GM21528 (cell line): ENCODE results near the gene FASTK.
"Not testable (repeated sequence)": the region's sequence is repeated elsewhere in the genome, so short reads cannot be mapped to it uniquely, and the experiment has no call there.

Experiments used
- ATAC-seq: cut with Tn5 transposase; IDR thresholded peaks from one replicate; pipeline ENCODE4 v1.9.1; 2021; ENCODE audit warnings: mild to moderate bottlenecking, moderate library complexity; ENCODE audit not compliant: unreplicated experiment, low FRiP score

FASTK gene

DNA sequence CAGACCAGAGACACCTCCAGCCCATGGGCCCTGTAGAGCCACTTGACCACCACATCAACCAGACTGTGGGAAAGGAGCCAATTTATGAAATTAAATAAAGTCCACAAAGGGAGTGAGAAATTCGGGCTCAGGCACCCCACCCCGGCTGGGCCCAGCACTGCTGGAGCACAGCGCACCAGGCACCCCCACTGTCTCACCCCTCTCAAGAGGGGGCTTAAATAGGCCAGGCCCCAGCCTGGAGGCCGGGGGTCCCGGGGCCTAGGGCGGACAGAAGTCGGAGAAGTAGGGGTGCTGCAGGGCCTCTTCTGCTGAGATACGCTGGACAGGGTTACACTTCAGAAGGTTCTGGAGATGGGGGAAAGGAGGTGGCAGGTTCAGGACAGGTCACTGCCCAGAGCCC lies 26.9 kb downstream of the FASTK start:
- ATAC-seq, result no peak

GRCh38 chr7:151053096-151053495 lies 27.5 kb downstream of the FASTK start:
- no peak for ATAC-seq

GRCh38 chr7:151051108-151051507 lies 29.5 kb downstream of the FASTK start:
- no peak for ATAC-seq

GRCh38 chr7:151048911-151049463 lies 31.6 kb downstream of the FASTK start:
- ATAC-seq, result no peak

DNA sequence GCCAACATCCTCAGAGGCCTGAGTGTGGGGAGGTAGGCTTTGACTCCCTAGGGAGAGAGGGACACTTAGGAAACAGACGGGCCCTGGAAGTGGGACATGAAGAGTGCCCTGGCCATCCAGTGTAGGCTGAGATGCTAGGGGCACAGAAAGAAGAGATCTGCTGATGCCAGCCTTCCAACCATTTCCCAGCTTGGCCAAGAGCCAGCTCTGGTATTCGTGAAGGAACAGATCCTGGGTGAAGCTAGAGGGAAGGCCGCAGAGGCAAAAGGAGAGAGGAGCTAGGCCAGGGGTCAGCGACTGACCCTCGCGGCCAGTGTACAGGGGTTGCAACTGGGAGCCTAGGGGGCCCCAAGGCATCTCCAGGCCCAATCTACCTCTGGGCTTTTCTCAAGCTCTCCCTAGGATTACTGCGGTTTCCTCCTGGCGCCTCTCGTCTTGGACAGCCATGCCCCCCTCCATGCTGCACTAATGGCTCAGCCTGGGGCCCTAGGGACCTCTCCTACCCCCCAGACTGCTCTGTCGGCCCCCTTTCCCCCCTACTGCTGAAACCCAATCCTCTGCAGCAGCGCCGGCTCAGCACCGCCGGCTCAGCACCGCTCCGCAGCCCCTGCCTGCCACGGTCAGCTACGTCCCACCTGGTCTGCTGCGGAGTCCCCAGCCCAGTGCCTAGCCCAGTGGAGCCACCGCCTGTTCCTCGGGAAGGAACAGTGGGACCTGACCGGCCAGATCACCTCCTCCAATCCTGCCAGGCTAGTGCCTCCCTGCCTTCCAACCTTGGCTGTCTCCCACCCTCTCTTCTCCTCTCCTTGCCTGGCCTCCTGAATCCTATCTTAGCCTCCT lies 32.4 kb downstream of the FASTK start, which contains the start of gene ASIC3:
Gene ASIC3 (plus strand): TSS at position 556 of the 840 bp plus-strand sequence. CDS start 355 bp downstream, outside the sequence.
- ATAC-seq, result no peak

DNA sequence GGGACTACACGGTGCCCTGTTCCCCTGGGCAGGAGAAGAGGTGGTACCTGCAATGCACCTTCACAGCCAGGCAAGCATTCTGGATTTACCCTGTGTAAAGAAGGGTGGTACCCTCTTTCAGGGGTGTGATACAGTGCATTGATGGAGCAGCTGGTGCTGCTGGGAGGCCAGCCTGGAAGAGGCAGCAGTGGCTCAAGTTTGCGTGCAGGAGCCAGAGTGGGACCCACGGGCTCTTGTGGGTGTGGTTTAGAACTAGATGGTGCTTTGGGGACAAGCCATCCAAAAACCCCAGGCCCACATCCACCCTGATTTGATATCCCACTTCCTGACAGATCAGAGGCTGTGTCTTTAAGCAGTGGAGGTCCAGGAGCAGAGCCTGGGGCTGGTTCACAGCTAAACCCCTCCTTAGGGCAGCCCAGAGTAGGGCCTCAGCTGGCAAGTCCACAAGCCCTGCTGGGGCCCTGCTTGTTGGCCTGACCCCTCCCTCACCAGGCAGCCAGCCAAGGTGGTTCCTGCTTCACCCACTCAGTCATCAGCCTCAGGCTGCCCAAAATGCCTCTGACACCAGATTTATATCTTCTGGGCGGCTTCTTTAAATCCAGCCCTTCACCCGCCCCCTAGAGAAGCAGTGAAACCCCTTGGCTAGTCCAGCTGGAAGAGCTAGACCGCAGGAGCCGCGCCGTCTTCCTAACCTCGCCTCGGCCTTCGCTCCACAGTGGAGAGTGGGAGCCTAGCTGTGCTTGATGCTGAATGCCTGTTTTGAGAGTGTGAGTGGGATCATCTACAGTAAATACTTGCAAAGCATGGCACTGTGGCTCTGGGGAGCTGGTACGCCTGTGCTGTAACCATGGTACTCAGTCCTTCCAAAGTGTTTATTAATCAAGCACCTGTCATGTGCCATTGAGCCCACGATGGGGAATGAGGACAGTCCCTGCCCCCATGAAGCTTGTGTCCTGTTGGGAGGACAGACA lies 33.7 kb downstream of the FASTK start:
- no peak for ATAC-seq

- ATAC-seq, result no peak
Observed at GRCh38 chr7:151045967-151046366, 34.6 kb downstream of the FASTK start.

GRCh38 chr7:151045262-151045661 lies 35.3 kb downstream of the FASTK start:
- no peak for ATAC-seq

GRCh38 chr7:151043959-151044358 lies 36.6 kb downstream of the FASTK start:
- ATAC-seq, result no peak

DNA sequence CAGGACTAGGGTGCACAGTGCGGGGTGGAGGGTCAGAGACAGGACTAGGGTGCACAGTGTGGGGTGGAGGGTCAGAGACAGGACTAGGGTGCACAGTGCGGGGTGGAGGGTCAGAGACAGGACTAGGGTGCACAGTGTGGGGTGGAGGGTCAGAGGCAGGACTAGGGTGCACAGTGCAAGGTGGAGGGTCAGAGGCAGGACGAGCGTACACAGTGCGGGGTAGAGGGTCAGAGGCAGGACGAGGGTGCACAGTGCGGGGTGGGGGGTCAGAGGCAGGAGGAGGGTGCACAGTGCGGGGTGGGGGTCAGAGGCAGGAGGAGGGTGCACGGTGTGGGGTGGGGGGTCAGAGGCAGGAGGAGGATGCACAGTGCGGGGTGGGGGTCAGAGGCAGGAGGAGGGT lies 37.2 kb downstream of the FASTK start:
- ATAC-seq, result not testable (repeated sequence)

DNA sequence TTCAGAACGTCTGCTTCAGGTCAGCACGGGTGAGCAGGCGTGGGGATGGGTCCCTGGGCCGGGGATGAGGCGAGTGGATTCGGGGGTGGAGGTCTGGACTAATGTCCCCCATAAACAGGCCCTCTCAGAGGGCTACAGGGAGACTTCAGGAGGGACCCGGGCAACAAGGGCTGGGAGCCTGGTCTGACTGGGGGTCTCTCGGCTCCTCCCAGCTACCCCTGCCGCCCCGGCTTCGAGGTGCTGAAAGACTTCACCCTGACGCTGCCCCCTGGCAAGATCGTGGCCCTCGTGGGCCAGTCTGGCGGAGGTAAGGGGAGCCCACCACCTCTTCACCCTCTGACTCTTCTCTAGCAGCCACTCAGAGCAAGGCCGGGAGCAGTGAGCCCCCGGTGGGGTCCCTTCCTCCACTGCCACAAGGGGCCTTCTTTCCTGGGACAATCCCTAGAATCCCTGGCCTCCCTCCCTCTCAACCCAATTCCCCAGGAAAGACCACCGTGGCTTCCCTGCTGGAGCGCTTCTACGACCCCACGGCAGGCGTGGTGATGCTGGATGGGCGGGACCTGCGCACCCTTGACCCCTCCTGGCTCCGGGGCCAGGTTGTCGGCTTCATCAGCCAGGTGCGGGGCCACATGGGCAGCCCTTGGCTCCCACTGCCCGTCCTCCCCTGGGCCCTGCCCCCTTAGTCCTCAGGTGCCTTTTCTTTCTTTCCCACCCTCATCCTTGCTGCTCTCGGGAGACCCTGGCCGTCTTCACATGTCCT lies 39.8 kb downstream of the FASTK start:
- ATAC-seq, result no peak

DNA sequence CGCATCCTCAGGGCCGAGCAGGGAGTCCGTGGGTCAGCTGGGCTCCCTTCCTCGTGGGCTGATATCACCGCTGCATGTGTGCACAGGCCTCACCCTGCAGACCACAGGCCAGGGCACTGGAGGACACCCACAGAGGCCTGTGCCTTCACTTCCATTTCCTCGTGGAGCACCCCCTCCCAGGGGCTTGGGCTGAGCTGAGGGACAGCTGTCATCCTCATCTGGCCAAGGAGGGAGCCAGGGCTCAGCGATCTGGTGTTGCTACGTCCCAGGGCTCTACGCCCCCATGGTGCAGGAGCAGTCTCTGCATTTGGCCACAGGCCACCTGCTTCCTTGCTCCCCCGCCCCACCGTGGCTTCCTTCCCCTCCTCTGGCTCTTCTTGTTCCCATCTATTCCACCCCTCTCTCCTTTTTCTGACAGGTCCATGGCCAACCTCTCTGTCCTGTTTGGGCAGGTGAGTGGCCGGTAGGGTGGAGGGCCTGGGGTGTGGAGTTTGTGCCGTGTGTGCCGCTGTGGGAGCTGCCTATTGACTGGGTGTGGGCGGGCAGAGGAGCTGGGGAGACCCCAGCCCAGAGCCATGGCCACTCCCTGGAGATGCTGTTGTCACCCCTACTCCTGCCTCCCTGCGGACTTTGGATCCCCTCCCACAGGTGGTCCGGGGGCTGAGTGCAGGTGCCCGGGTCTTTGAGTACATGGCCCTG lies 40.6 kb downstream of the FASTK start:
- no peak for ATAC-seq

- ATAC-seq, result no peak
Observed at GRCh38 chr7:151038951-151039849, 41.4 kb downstream of the FASTK start.

- no peak for ATAC-seq
Observed at GRCh38 chr7:151035902-151036301, 44.7 kb downstream of the FASTK start.

DNA sequence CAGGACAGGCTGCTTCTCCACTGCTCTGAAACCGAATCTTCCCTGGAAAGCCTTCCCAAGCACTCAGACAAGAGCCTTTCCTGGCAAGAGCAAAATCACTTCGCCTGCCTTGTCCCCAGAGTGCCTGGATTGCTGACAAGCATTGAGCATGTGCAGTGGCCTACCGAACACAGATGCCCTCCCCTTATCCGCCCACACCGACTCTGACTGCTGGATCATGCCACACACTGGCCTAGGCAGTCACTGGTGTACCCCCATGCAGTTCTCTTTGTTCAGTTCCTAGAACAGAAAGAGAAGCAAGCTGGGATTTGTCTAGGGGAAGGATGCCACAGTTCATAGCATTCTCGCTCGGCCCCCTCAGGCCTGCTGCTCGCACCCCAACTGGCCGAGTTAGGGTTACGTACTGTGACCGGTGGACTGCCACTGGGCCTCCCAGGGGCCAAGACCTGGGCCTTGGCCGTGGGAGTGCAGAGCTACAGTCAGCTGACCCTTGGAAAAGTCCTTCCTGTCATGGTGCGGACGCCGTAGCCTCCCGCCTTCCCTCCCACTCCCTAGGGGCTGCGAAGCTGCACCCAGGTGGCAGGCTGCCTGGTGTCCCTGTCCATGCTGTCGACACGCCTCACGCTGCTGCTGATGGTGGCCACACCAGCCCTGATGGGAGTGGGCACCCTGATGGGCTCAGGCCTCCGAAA lies 45.4 kb downstream of the FASTK start:
- ATAC-seq, result no peak

DNA sequence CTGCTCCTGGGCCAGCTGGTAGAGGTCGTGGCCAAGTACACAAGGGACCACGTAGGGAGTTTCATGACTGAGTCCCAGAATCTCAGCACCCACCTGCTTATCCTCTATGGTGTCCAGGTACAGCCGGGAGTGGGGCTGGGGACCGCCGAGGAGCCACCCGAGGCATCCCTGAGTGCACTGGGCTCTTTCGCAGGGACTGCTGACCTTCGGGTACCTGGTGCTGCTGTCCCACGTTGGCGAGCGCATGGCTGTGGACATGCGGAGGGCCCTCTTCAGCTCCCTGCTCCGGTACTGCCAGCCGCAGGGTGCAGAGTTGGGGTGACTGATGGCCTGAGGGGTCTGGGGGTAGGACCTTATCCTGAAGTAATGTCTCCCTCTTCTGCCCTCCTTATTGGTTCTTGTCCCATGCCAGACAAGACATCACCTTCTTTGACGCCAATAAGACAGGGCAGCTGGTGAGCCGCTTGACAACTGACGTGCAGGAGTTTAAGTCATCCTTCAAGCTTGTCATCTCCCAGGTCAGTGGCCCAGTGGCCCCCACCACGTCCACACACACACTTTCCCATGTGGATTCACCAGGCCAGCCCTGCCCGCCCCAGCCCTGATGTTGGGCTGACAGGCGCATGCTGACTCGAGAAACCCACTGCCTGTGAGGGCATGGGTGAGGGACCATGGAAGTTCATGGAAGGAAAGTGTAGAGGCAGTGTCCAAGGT lies 46.1 kb downstream of the FASTK start:
- ATAC-seq, result no peak

GRCh38 chr7:151033864-151034249 lies 46.8 kb downstream of the FASTK start:
- ATAC-seq, result no peak
